CD4-positive, alpha-beta T cell treated with Interleukin-21 for 1 hour (primary cell): ENCODE results near the gene IWS1.
"Not testable (repeated sequence)": the region's sequence is repeated elsewhere in the genome, so short reads cannot be mapped to it uniquely, and the experiment has no call there.

Experiments
- DNase-seq: peaks from one replicate; pipeline ENCODE4 v3.0.0-alpha.2; 2020

Gene IWS1

DNA sequence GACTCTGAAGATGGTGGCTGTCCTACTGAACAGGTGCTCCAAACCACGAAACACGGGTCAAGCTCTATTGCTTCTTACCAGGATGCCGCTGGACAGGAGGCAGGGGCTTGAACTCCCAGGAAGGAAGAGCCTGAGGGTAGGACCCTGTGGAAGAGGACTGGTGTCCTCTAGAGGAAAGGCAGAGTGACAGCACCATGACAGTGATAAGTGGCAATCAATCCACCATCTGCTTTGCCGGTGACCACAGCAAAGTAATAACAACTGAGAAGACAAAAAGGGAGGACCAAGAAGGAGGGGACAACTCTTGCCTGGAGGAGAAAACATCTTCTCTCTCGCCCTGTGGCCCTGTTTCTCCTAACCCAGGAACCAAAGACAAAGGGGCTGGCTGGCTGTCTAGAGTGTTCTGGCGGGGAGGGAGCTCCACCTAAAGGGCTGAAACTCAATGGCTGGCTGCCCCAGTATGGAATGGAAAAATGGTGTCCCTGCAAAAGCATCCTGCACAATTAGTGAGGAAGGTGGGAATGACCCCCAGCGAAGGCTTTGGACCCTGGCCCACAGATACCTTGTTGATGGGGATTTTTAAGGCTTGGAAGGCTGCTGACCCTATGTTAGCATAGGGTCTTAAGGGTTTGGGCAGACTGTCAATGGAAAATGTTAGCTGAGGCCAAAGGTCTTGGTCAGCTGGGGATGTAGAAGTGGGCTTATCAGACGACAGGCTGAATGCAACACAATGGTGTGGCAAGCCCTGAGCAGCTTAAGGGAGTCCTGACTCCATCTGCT, 72.7 kb downstream of the IWS1 start:
- DNase-seq, result no peak

DNA sequence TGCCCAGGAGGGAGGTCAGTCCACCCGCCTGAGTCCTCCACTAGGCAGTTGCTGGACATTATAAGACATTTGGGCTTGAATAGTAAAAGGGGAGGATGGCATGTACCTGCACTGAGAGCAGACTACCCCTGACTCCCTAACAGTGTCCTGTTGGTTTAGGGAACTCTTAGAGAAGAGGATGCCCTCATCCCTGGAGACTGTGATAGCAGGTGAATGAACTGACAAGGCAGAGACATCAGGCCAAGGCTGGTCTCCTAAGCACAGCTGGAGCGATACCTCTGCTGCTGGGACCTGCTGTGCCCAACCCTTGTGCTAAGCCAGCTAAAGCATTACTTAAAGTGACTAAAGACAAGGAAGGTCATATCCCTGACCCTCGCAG, 73.3 kb downstream of the IWS1 start:
- DNase-seq, result no peak

DNA sequence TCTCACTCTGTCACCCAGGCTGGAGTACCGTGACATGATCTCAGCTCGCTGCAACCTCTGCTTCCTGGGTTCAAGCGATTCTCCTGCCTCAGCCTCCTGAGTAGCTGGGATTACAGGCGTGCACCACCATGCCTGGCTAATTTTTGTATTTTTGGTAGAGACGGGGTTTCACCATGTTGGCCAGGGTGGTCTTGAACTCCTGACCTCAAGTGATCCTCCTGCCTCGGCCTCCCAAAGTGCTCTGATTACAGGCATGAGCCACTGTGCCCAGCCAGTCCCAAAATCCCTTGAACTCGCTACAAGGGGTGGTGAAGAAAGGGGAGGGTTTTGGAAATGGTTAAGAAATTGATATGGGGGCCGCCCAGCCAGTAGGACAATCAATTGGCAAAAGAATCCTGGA, 73.9 kb downstream of the IWS1 start:
- DNase-seq, result not testable (repeated sequence)

DNA sequence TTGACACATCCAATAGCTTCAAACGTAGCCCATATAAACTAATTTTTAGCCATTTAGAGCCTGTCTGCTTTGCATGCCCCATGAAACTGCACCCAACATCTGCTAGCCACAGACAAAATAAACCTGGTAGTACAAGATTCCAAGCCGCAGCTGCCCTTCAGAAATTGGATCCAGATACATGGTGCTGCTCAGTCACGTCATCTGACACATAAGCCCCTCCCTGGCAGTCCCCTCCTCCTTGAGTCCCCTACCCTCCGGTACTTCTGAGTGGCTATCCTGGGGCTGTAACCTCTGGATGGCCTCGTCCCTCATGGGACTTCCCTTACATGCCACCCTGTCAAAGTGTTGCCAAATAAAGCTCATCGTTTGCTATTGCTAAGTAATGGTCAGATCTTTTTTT, 74.3 kb downstream of the IWS1 start:
- no peak for DNase-seq

DNA sequence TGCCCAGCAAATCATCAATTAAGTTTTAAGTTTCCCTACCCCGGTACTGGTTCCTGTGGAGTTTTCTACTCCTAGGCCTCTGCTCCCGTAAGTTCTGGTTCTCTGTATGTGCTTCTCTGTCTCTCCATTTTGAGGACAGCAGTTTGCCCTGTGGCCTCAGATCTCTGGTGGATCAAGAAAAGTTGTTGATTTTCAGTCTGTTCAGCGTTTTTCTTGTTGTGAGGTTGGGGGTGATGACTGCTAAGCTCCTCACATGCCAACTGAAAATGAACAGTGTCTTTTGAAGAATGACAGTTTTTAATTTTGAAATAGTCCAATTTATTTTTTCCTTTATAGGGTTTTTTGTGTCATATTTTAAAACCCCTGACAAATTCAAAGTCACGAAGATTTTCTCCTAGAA, 76.4 kb downstream of the IWS1 start:
- no peak for DNase-seq

DNA sequence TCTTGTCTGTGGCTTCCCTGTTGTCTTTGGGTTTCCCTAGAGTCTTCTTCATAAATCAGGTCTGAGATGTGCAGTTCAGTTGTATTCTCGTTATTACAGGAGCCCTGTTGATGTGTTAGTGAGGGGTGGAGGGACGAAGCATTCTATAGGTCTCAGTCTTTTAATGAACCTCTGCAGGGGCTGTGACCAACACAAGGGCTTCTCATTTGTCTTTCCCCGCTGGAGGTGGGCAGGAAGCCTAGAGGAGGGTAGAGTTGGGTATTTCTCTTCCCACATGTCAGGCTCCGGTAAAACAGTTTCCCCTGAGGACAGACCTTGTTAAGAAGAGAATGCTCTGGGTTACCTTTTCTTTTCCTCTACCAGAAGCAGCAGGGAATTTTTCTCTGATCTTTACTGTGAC, 76.9 kb downstream of the IWS1 start:
- no peak for DNase-seq

DNA sequence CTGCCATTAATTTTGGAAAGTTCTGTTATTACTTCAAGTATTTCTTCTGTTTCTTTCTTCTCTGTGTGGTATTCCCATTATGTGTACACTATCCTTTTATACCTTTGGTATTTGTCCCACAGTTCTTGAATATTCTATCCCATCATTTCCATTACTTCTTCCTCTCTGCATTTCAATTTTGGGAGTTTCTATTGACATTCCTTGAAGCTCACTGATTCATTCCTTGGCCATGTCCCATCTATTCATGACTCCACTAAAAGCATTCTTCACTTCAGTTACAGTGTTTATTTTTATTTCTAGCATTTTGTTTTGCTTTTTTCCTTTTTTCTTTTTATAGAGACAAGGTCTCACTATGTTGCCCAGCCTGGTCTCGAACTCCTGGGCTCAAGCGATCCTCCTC, 77.8 kb downstream of the IWS1 start:
- DNase-seq, result no peak

DNA sequence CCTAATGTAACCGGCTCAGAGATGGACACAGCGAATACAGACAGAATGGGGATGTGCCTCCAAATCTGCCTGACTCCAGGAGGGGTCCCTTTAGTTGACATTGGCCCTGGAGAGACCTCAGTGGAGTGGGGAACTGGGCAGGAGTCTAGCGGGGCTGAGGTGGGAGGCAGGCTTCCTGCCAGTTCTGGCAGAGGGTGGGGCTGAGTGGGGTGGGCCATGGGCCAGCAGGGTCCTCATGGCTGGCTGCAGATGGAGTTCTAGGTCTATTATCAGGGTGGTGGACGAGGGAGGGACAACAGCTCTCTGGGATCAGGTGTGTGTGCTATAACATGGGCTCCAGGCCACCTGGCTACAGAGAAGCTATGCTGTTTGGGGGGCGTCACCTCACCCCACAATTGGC, 86.9 kb downstream of the IWS1 start:
- no peak for DNase-seq

DNA sequence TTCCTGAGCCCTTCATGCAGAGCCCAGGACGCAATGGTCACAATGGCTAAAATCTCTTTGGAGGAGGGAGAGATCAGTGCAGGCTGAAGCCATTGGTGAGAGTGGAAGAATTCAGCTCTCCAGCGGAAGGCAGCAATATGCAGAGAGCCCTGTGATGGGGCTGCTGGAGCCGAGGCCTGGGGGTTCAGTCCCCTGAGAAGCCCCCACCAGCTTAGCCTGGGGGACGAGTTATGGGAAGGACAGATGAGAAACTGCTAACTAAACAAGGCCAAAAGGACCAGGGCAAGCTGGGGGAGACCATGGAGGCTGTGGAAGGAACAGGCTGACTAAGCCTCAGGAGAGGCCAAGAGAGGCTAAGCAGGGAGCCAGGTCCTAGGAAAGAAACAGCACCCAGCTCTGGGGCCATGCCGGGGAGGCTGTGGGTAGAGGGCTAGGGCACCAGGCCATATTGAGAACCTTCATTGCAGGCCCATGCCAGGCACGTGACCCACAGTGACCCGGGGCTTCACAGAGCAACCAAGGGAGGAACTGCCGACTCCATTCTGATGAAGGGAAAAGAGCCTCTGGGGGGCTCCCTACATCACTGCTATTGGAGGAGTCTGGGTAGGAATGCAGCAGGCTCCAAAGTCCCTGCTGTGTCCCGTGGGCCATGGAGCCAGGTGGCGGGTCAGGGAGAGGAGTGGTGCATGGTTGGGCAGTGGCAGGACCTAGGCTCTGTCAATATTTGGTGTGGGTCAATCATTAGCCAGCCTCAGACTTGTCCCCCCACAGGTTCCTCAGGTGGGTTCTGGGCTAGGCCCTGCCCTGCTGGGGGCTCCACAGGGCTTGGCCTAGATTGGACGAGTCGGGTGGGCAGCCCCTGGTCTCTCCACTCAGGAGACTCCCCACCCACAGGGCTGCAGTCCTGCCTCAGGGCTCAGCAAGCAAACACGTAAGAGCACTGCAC, 88.2 kb downstream of the IWS1 start:
- no peak for DNase-seq

DNA sequence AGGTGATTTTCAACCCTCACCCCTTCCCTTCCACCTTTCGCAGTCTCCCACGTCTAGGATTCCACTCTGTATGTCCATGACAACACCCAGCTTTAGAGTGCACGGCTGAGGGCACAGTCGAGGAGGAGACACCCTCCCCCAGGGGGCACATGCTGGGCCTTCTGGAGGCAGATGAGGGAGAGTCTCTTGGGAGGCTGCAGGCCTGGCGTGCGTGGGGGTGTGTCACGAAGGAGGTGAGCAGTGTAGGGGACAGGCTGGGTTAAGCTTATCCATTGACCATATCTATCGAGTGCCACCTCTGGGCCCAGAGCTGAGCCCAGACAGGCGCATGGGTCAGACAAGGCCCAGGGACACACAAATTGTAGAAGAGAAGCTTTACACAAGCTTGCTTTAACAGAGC, 89.2 kb downstream of the IWS1 start:
- no peak for DNase-seq

DNA sequence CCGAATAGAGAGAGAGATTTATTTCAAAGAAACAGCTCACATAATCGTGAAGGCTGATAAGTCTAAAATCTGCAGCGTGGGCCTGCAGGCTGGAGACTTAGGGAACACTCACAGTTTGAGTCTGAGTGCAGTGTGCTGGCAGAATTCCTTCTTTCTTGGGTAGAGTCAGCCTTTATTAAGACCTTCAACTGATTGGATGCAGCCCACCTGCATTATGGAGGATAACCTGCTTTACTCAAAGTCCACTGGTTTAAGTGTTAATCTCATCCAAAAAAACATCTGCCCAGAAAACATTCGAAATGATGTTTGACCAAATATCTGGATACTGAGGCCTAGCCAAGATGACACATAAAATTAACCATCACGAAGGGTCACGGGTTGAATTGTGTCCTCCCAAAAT, 91.8 kb downstream of the IWS1 start:
- no peak for DNase-seq

DNA sequence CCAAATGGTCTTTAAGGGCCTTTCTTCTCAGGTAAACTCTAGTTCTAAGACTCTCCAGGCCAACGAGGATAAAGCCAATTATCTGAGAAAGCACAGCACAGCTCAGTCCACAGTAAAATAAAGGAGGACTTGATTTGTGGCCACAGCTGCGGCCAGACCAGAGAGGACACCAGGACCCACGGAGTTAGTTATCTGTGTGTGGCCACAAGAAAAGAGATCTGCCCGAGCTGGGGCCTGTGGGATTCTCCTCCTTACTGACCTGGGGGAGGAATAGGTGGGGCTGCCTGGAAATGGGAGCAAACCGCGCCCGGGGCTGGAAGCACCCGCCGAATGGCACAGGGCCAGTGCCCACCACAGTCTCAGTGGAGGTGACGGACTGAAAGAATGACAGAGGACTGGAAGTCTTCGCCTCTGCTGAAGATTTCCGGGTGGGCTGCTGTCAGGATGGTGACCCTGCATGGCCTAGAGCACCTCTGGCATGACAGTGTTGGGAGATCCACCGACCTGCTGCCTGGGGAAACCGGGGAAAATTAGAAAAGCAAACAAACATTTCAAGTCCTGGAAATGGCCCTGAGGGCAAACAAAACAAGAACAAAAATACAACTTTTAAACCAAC, 94.8 kb downstream of the IWS1 start:
- no peak for DNase-seq
